Panc1 (cell line): ENCODE data around the gene CENPS. TPM values are rescaled to one million over a fixed set of nuclear protein-coding genes. Genes with fewer than 3 reads are reported as not detected.

Experiments used
- ATAC-seq: fragments of 200-7000 bp; cut with Tn5 transposase; 2 replicates; pipeline ENCODE4 v1.9.1; 2020; ENCODE audit warnings: mild to moderate bottlenecking, moderate library complexity
- BruUV-seq: library from RNA; stranded (reverse); fragments of 400-500 nt; replicated peaks from 2 replicates; lab custom pipeline; 2021; lab: Mats Ljungman, UMichigan
- CTCF ChIA-PET: fragments of 300-600 bp; sonication (Branson Sonifier 250); formaldehyde crosslinking; loops from one replicate; lab custom pipeline; 2022; ENCODE audit warnings: antibody characterized with exemption; lab: Charles Lee
- POLR2A ChIA-PET: fragments of 300-600 bp; sonication (Branson Sonifier 250); formaldehyde crosslinking; loops from one replicate; lab custom pipeline; 2022; ENCODE audit warnings: antibody characterized with exemption; lab: Charles Lee
- DNase-seq: peaks from one replicate; pipeline ENCODE4 v3.0.0-alpha.2; 2010; ENCODE audit warnings: low read depth, low spot score
- H3K27ac ChIP-seq: 2 replicates; pipeline ENCODE4 v1.5.1; 2011; ENCODE audit warnings: mild to moderate bottlenecking, low read length, inconsistent platforms
- H3K27me3 ChIP-seq: fragments of 200-500 bp; sonication (Bioruptor generic); 2 replicates; pipeline ENCODE4 v1.6.0; 2014; ENCODE audit warnings: low read length, inconsistent platforms; ENCODE audit not compliant: control insufficient read depth, insufficient read depth
- H3K36me3 ChIP-seq: fragments of 200-500 bp; sonication (Bioruptor generic); 2 replicates; pipeline ENCODE4 v1.5.1; 2014; ENCODE audit warnings: inconsistent platforms, mild to moderate bottlenecking, low read length, moderate library complexity; ENCODE audit not compliant: control insufficient read depth, insufficient read depth
- H3K4me1 ChIP-seq: 2 replicates; pipeline ENCODE4 v1.5.1; 2011; ENCODE audit warnings: inconsistent platforms, mild to moderate bottlenecking, low read length, moderate library complexity; ENCODE audit not compliant: control insufficient read depth, insufficient read depth
- H3K4me3 ChIP-seq, 2 experiments: 2 replicates each; pipeline ENCODE4 v1.5.1; 2011 to 2012; ENCODE audit warnings: low read depth in 2 of 2, low read length in 2 of 2, mild to moderate bottlenecking in 2 of 2, inconsistent platforms in 1 of 2, moderate library complexity in 1 of 2
- H3K9me3 ChIP-seq: fragments of 200-500 bp; sonication (Bioruptor generic); 2 replicates; pipeline ENCODE4 v1.5.1; 2014; ENCODE audit warnings: low read depth, mild to moderate bottlenecking, inconsistent platforms, low read length, moderate library complexity; ENCODE audit not compliant: control insufficient read depth, insufficient read depth
- CTCF ChIP-seq: fragments of 450-650 bp; IDR thresholded peaks from 2 replicates; pipeline ENCODE4 v1.5.1; 2017; ENCODE audit warnings: mild to moderate bottlenecking
- POLR2AphosphoS5 ChIP-seq: IDR thresholded peaks from 2 replicates; pipeline ENCODE4 v1.6.1; 2012; ENCODE audit warnings: mild to moderate bottlenecking, low read depth, low read length, moderate library complexity
- SIN3A ChIP-seq: IDR thresholded peaks from 2 replicates; pipeline ENCODE4 v1.6.1; 2012; ENCODE audit warnings: low read depth, mild to moderate bottlenecking, low read length, moderate library complexity, borderline replicate concordance; ENCODE audit not compliant: insufficient read depth
- TCF7L2 ChIP-seq: IDR thresholded peaks from 2 replicates; pipeline ENCODE4 v1.6.1; 2011; ENCODE audit warnings: mild to moderate bottlenecking, low read depth, low read length, inconsistent platforms
- in situ Hi-C: cut with HindIII; loops from 2 replicates; pipeline ENCODE4 v1.10.0; 2016; ENCODE audit warnings: low sequenced_read_pairs, low pct_unique_long_range_greater_than_20kb
- intact Hi-C: fragments of 100-400 bp; cut with micrococcal nuclease; formaldehyde crosslinking; loops from one replicate; pipeline ENCODE4 v1.10.0; 2022; ENCODE audit not compliant: unreplicated experiment
- total RNA-seq: library from RNA; stranded (reverse); gene quantifications from one replicate; pipeline ENCODE4 v1.2.1, GENCODE V29; 2021; ENCODE audit not compliant: unreplicated experiment
- TF ChIP-seq, protein P1 (sequence below), 2 experiments: IDR thresholded peaks; 2 replicates each; pipeline ENCODE4 v1.6.1; 2011 to 2012; ENCODE audit warnings: low read depth in 2 of 2, control low read depth in 1 of 2, low read length in 1 of 2, mild to moderate bottlenecking in 1 of 2, moderate library complexity in 1 of 2; ENCODE audit not compliant: insufficient read depth in 1 of 2

Gene CENPS
- total RNA-seq, 1 experiment from 2014 or later, result 40.8 TPM

GRCh38 chr1:10444248-10444647, 14.0 kb downstream of the CENPS start:
- Histone ChIP-seq H3K27ac (no peak overlapping the region), H3K4me1 (no peaks in the 10 kb centered on the region), H3K9me3 (no peaks in the 10 kb centered on the region), H3K27me3 (no peaks in the 10 kb centered on the region), H3K4me3 (no peak overlapping the region), H3K36me3 (no peaks in the 10 kb centered on the region)
- no TSS peak for BruUV-seq
- DNase-seq, result no peak
- POLR2A ChIA-PET, result interaction anchor here (0.6 kb wide), 2 partner anchors 87 to 658 kb away, joined by 3 read pairs; no protein-coding TSS in a partner anchor
- in situ Hi-C loops, result no loop called here
- intact Hi-C loops, result no loop called here
- CTCF ChIA-PET, result no interaction called here
- ATAC-seq, result no peak
- TF ChIP-seq SIN3A (no peak), TCF7L2 (no peak), POLR2AphosphoS5 (no peak), CTCF (no peak)
- TF ChIP-seq, protein P1, sequence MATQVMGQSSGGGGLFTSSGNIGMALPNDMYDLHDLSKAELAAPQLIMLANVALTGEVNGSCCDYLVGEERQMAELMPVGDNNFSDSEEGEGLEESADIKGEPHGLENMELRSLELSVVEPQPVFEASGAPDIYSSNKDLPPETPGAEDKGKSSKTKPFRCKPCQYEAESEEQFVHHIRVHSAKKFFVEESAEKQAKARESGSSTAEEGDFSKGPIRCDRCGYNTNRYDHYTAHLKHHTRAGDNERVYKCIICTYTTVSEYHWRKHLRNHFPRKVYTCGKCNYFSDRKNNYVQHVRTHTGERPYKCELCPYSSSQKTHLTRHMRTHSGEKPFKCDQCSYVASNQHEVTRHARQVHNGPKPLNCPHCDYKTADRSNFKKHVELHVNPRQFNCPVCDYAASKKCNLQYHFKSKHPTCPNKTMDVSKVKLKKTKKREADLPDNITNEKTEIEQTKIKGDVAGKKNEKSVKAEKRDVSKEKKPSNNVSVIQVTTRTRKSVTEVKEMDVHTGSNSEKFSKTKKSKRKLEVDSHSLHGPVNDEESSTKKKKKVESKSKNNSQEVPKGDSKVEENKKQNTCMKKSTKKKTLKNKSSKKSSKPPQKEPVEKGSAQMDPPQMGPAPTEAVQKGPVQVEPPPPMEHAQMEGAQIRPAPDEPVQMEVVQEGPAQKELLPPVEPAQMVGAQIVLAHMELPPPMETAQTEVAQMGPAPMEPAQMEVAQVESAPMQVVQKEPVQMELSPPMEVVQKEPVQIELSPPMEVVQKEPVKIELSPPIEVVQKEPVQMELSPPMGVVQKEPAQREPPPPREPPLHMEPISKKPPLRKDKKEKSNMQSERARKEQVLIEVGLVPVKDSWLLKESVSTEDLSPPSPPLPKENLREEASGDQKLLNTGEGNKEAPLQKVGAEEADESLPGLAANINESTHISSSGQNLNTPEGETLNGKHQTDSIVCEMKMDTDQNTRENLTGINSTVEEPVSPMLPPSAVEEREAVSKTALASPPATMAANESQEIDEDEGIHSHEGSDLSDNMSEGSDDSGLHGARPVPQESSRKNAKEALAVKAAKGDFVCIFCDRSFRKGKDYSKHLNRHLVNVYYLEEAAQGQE (IDR thresholded peaks at IDR 0.05; ENCODE audit: insufficient read depth in 1 of 2, low read depth in 2 of 2, low read length in 1 of 2), result no peak

DNA sequence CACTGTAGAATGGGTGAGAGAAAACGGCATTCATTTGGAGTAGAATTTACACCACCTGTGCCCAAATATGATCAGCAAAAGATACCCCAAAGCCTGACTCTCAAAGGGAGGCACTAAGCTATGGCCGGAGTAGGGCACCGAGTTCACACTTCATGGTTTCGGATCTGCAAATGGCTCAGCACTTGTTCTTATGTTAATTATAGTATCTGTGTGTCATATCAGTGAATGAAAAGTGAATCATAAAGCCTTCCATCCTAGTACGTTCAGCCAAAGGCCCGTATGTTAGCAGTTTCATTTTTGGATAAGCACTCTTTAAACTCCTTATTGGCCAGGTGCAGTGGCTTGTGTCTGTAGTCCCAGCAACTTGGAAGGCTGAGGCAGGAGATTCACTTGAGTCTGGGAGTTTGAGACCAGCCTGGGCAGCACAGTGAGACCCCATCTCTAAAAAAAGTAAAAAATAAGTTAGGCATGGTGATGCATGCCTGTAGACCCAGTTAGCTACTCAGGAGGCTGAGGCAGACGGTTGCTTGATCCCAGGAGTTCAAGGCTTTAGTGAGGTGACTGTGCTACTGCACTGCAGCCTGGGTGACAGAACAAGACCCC, 14.7 kb downstream of the CENPS start:
- Histone ChIP-seq H3K4me3 (no peak overlapping the region), H3K27ac (no peak overlapping the region), H3K27me3 (no peaks in the 10 kb centered on the region), H3K36me3 (no peaks in the 10 kb centered on the region), H3K4me1 (no peaks in the 10 kb centered on the region), H3K9me3 (no peaks in the 10 kb centered on the region)
- BruUV-seq, result no TSS peak
- intact Hi-C loops (no loop called here), in situ Hi-C loops (no loop called here)
- ATAC-seq, result no peak
- ChIA-PET POLR2A (no interaction called here), CTCF (no interaction called here)
- TF ChIP-seq TCF7L2 (no peak), CTCF (no peak), SIN3A (no peak), POLR2AphosphoS5 (no peak)
- TF ChIP-seq, protein P1 (IDR thresholded peaks at IDR 0.05; ENCODE audit: insufficient read depth in 1 of 2, low read depth in 2 of 2, low read length in 1 of 2), result no peak
- no peak for DNase-seq
